ENCODE data around the gene TMA16. TPM values are rescaled to one million over a fixed set of nuclear protein-coding genes. Genes with fewer than 3 reads are reported as not detected.

The TMA16 gene
- total and polyA plus RNA-seq, 8 donors = 7.4 to 18.3 (median 11.5) TPM

DNA sequence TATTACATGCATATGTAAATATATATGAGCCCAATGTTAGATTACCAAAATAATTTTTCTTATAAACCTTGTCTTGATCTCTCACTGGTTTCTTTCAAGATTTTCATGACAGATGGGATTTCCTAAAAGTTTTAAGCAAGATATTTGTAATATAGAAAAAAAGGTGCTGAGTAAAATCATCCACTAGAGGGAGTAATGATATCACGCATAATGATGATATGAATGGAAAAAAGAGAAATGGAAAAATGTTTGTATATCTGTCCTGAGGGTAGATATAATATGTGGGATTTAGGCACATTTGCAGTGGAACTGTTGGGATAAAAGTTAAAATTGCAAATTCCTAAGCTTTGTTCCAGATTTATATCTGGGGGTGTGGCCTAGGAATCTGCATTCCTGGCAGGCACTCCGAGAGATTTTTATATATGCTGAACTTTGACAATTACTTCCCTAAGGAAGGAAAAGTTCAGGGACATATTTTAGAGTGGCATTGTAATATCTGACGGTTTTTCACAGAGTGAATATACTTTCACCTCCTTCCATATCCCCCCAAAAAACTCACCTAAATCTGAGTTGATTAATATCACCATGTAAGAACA is 60.5 kb downstream of the TMA16 start:
- intact Hi-C loops (cut with DNase I) = loop anchor here in 1 of 3 donors (10.0 kb wide), 1 partner anchor 1170 kb away; no protein-coding TSS in a partner anchor
- FAIRE-seq = peak; percentile 76
- DNase-seq = no peak

DNA sequence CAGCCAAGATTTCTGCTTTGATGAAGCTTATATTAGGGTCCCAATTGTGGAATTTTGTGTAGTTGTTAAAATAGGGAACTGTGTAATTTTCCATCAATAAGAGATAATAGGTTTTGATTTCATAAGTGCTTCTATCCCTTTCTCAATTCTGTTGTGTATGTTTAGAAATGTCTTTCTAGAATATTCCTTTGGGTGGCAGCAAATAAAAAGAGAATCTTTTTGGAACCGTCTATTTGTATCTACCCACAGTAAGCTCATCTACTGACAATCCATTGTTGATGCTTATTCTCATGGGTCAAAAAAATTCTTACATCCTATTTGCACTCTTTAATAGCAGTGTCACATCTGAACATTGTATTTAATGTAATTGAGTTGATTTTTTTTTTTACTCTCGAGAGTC is 61.7 kb downstream of the TMA16 start:
- Histone ChIP-seq H3K9me3 (no peaks in the 10 kb centered on the region), H3K4me1 (no peaks in the 10 kb centered on the region), H3K4me3 (no peak overlapping the region), H3K36me3 (no peaks in the 10 kb centered on the region), H3K27ac (no peak overlapping the region), H3K27me3 (peaks cover 0 to 9% (median 0%) of the 10 kb centered on the region in 4 donors)
- TF ChIP-seq CTCF (IDR thresholded peaks at IDR 0.05) = no peak
- ATAC-seq = peak in 2 of 4 donors; percentile 57 to 59
- intact Hi-C loops (cut with DNase I) = loop anchor here in 1 of 3 donors (10.0 kb wide), 1 partner anchor 1169 kb away; no protein-coding TSS in a partner anchor
- WGBS, 2 donors = 25 to 32% methylated on average over 2 of the region's 2 CpGs
- DNase-seq = no peak
- FAIRE-seq = no peak

More for the DNA sequence above, 60.5 kb downstream of the TMA16 start:
- no peak overlapping the region for H3K4me3 ChIP-seq
- peak; percentile 18 to 57 (median 42) for TF ChIP-seq CTCF (IDR thresholded peaks at IDR 0.05)
- H3K27ac ChIP-seq = no peak overlapping the region
- peaks cover 0 to 9% (median 0%) of the 10 kb centered on the region in 4 donors for H3K27me3 ChIP-seq
- H3K36me3 ChIP-seq = no peaks in the 10 kb centered on the region
- H3K9me3 ChIP-seq = no peaks in the 10 kb centered on the region
- WGBS, 2 donors = 16 to 21% methylated on average over 3 of the region's 3 CpGs
- H3K4me1 ChIP-seq = peaks cover 0 to 6% (median 0%) of the 10 kb centered on the region in 3 donors
- peak in 1 of 4 donors; percentile 29 for ATAC-seq

GRCh38 chr4:163556650-163557391 is 62.3 kb downstream of the TMA16 start:
- no peak for TF ChIP-seq CTCF (IDR thresholded peaks at IDR 0.05)
- DNase-seq (no peak), ATAC-seq (no peak), FAIRE-seq (no peak)
- Histone ChIP-seq H3K36me3 (no peaks in the 10 kb centered on the region), H3K27ac (no peak overlapping the region), H3K9me3 (no peaks in the 10 kb centered on the region), H3K4me1 (no peaks in the 10 kb centered on the region), H3K27me3 (peaks cover 0 to 9% (median 0%) of the 10 kb centered on the region in 4 donors), H3K4me3 (no peak overlapping the region)
- 40 to 56% methylated on average over 5 of the region's 5 CpGs for WGBS, 2 donors
- intact Hi-C loops (cut with DNase I) = loop anchor here in 1 of 3 donors (10.0 kb wide), 1 partner anchor 1168 kb away; no protein-coding TSS in a partner anchor

- Histone ChIP-seq H3K27ac (no peak overlapping the region), H3K9me3 (no peaks in the 10 kb centered on the region), H3K27me3 (peaks cover 0 to 9% (median 0%) of the 10 kb centered on the region in 4 donors), H3K4me3 (no peak overlapping the region), H3K36me3 (no peaks in the 10 kb centered on the region), H3K4me1 (no peaks in the 10 kb centered on the region)
- intact Hi-C loops (cut with DNase I) = loop anchor here in 1 of 3 donors (10.0 kb wide), 1 partner anchor 1166 kb away; no protein-coding TSS in a partner anchor
- peak in 1 of 6 donors; percentile 18 for DNase-seq
- FAIRE-seq = no peak
- ATAC-seq = peak in 3 of 4 donors; percentile 43 to 77 (median 66)
- TF ChIP-seq CTCF (IDR thresholded peaks at IDR 0.05) = no peak
- 30 to 50% methylated on average over 6 of the region's 6 CpGs for WGBS, 2 donors
Observed at GRCh38 chr4:163558539-163559044, 64.1 kb downstream of the TMA16 start.

Data from pancreas (tissue), 10 donors.